Measurements from ENCODE around the gene LUZP4.
"Not testable (repeated sequence)": the region's sequence is repeated elsewhere in the genome, so short reads cannot be mapped to it uniquely, and the experiment has no call there.

The LUZP4 gene

GRCh38 chrX:115289465-115289864, at the start of gene LUZP4:
LUZP4 (plus strand) TSS chrX:115289715; CDS start chrX:115289760, 45 bp downstream.
- DNase-seq: no peak

- DNase-seq: no peak
These were observed 37.9 kb upstream of the LUZP4 start for GRCh38 chrX:115251458-115252233.

GRCh38 chrX:115255003-115255402, 34.5 kb upstream of the LUZP4 start:
- DNase-seq: no peak

GRCh38 chrX:115257711-115258110, 31.8 kb upstream of the LUZP4 start:
- no peak for DNase-seq

GRCh38 chrX:115259238-115259875, 30.2 kb upstream of the LUZP4 start:
- DNase-seq: no peak

GRCh38 chrX:115260330-115260729, 29.2 kb upstream of the LUZP4 start:
- no peak for DNase-seq

GRCh38 chrX:115261148-115261547, 28.4 kb upstream of the LUZP4 start:
- no peak for DNase-seq

- DNase-seq: no peak
These were observed 25.5 kb upstream of the LUZP4 start for GRCh38 chrX:115264009-115264408.

- no peak for DNase-seq
These were observed 23.2 kb upstream of the LUZP4 start for GRCh38 chrX:115266300-115266699.

GRCh38 chrX:115268421-115268820, 21.1 kb upstream of the LUZP4 start:
- DNase-seq: no peak

- no peak for DNase-seq
These were observed 20.3 kb upstream of the LUZP4 start for GRCh38 chrX:115269051-115269683.

GRCh38 chrX:115284877-115285276, 4.6 kb upstream of the LUZP4 start:
- no peak for DNase-seq

GRCh38 chrX:115297189-115297588, 7.7 kb downstream of the LUZP4 start:
- DNase-seq: no peak

GRCh38 chrX:115311139-115311538, 21.6 kb downstream of the LUZP4 start:
- DNase-seq: no peak

GRCh38 chrX:115311601-115312001, 22.1 kb downstream of the LUZP4 start:
- no peak for DNase-seq

- no peak for DNase-seq
These were observed 28.6 kb downstream of the LUZP4 start for GRCh38 chrX:115318139-115318538.

GRCh38 chrX:115322375-115322774, 32.9 kb downstream of the LUZP4 start:
- DNase-seq: no peak

- DNase-seq: no peak
These were observed 34.7 kb downstream of the LUZP4 start for GRCh38 chrX:115324194-115324593.

- not testable (repeated sequence) for DNase-seq
These were observed 39.8 kb downstream of the LUZP4 start for GRCh38 chrX:115329282-115329681.

- no peak for DNase-seq
These were observed 41.1 kb downstream of the LUZP4 start for GRCh38 chrX:115330498-115331168.

GRCh38 chrX:115332832-115333231, 43.3 kb downstream of the LUZP4 start:
- DNase-seq: no peak

- DNase-seq: no peak
These were observed 43.9 kb downstream of the LUZP4 start for GRCh38 chrX:115333446-115333845.

- no peak for DNase-seq
These were observed 48.1 kb downstream of the LUZP4 start for GRCh38 chrX:115337491-115338144.

All from CD4-positive, alpha-beta T cell treated with Interferon gamma for 1 hour (primary cell).